Liver (tissue), 9 donors: ENCODE data around the gene FGFRL1. TPM values are rescaled to one million over a fixed set of nuclear protein-coding genes. Genes with fewer than 3 reads are reported as not detected.

ENCODE experiments used
- DNase-seq: peaks from one replicate; pipeline ENCODE4 v3.0.0-alpha.2; 2017; ENCODE audit warnings: low spot score
- H3K27ac ChIP-seq, 2 donors: one replicate each; pipeline ENCODE4 v1.7.0; 2013; ENCODE audit warnings: inconsistent platforms in 2 of 2, low read length in 2 of 2, control low read depth in 1 of 2, low read depth in 1 of 2, mild to moderate bottlenecking in 1 of 2
- H3K27me3 ChIP-seq, 4 donors: one replicate each; pipeline versions ENCODE4 v1.6.1 to v1.7.0; 2013; ENCODE audit warnings: low read length in 3 of 4, inconsistent platforms in 1 of 4, mild to moderate bottlenecking in 1 of 4, moderate library complexity in 1 of 4; ENCODE audit not compliant: control insufficient read depth in 4 of 4, insufficient read depth in 4 of 4
- H3K36me3 ChIP-seq, 4 donors: one replicate each; pipeline versions ENCODE4 v1.6.1 to v1.7.0; 2013; ENCODE audit warnings: low read length in 3 of 4, mild to moderate bottlenecking in 3 of 4, low read depth in 1 of 4, moderate library complexity in 1 of 4; ENCODE audit not compliant: control insufficient read depth in 4 of 4, insufficient read depth in 3 of 4
- H3K4me1 ChIP-seq, 4 donors: one replicate each; pipeline versions ENCODE4 v1.6.1 to v1.7.0; 2013; ENCODE audit warnings: low read length in 3 of 4, mild to moderate bottlenecking in 3 of 4, moderate library complexity in 1 of 4; ENCODE audit not compliant: control insufficient read depth in 4 of 4, insufficient read depth in 4 of 4
- H3K4me3 ChIP-seq, 3 donors: one replicate each; pipeline versions ENCODE4 v1.6.1 to v1.7.0; 2013; ENCODE audit warnings: low read length in 3 of 3, control low read depth in 1 of 3, low read depth in 1 of 3, mild to moderate bottlenecking in 1 of 3
- H3K9ac ChIP-seq, 2 donors: one replicate each; pipeline ENCODE4 v1.7.0; 2013; ENCODE audit warnings: low read length in 2 of 2, mild to moderate bottlenecking in 2 of 2, moderate library complexity in 2 of 2, control low read depth in 1 of 2, low read depth in 1 of 2
- H3K9me3 ChIP-seq, 4 donors: one replicate each; pipeline versions ENCODE4 v1.6.1 to v1.7.0; 2013; ENCODE audit warnings: low read length in 3 of 4; ENCODE audit not compliant: control insufficient read depth in 4 of 4
- ATF3 ChIP-seq: IDR thresholded peaks from 2 replicates; pipeline ENCODE4 v1.6.1; 2016; ENCODE audit warnings: antibody characterized with exemption
- EGR1 ChIP-seq, 2 donors: IDR thresholded peaks; 2 replicates each; pipeline ENCODE4 v1.6.1; 2016 to 2018; ENCODE audit warnings: antibody characterized with exemption in 2 of 2, low read depth in 2 of 2
- FOXA2 ChIP-seq: IDR thresholded peaks from 2 replicates; pipeline ENCODE4 v1.6.1; 2016; ENCODE audit warnings: antibody characterized with exemption
- HNF4A ChIP-seq, 2 donors: conservative IDR thresholded peaks; 2 replicates each; pipeline ENCODE4 v1.6.1; 2016; ENCODE audit warnings: antibody characterized with exemption in 2 of 2, mild to moderate bottlenecking in 2 of 2
- HNF4G ChIP-seq: IDR thresholded peaks from 2 replicates; pipeline ENCODE4 v1.6.1; 2016; ENCODE audit warnings: antibody characterized with exemption
- JUND ChIP-seq, 2 donors: IDR thresholded peaks; 2 replicates each; pipeline ENCODE4 v1.6.1; 2016; ENCODE audit warnings: antibody characterized with exemption in 2 of 2
- MAX ChIP-seq: IDR thresholded peaks from 2 replicates; pipeline ENCODE4 v1.6.1; 2016; ENCODE audit warnings: antibody characterized with exemption
- RAD21 ChIP-seq, 2 donors: IDR thresholded peaks; 2 replicates each; pipeline ENCODE4 v1.6.1; 2016; ENCODE audit warnings: antibody characterized with exemption in 2 of 2, mild to moderate bottlenecking in 2 of 2
- RXRA ChIP-seq, 2 donors: IDR thresholded peaks; 2 replicates each; pipeline ENCODE4 v1.6.1; 2017 to 2018; ENCODE audit warnings: antibody characterized with exemption in 2 of 2, mild to moderate bottlenecking in 1 of 2
- SP1 ChIP-seq: IDR thresholded peaks from 2 replicates; pipeline ENCODE4 v1.6.1; 2018; ENCODE audit warnings: antibody characterized with exemption, mild to moderate bottlenecking
- TAF1 ChIP-seq: conservative IDR thresholded peaks from 2 replicates; pipeline ENCODE4 v1.6.1; 2016; ENCODE audit warnings: antibody characterized with exemption, mild to moderate bottlenecking
- WGBS: extraction: QIAGEN DNeasy Blood & Tissue Kit; methylation state at CpG from one replicate; pipeline ENCODE4 v1.1.7; 2013; 5-methylcytosine and 5-hydroxymethylcytosine counted together
- polyA plus RNA-seq, 2 donors: library from polyadenylated mRNA; stranded (reverse) in 1 of 2; unstranded in 1 of 2; fragments of 200-250 nt in 1 of 2; fragments of >200 nt in 1 of 2; fragmentation: Nextera tagmentation in 1 of 2; extraction: Ambion mirVana in 1 of 2; gene quantifications; one replicate each; pipeline versions ENCODE4 v1.2.1 to v1.2.3, GENCODE V29; 2013 to 2015
- total RNA-seq, 2 donors: library from RNA; depleted of rRNA; stranded (reverse); fragments of >200 nt; gene quantifications; one replicate each; pipeline ENCODE4 v1.2.3, GENCODE V29; 2014
- TF ChIP-seq, protein P1 (sequence below): IDR thresholded peaks from 2 replicates; pipeline ENCODE4 v1.6.1; 2016; ENCODE audit warnings: antibody characterized with exemption, mild to moderate bottlenecking
- TF ChIP-seq, protein P2 (sequence below): IDR thresholded peaks from 2 replicates; pipeline ENCODE4 v1.6.1; 2016; ENCODE audit warnings: antibody characterized with exemption
- TF ChIP-seq, protein P3 (sequence below): fragments of 150-350 bp; IDR thresholded peaks from 2 replicates; pipeline ENCODE4 v1.5.1; 2017; ENCODE audit warnings: improper control_type of control experiment, low read depth, low read length; ENCODE audit not compliant: missing input control
- donor health status: healthy.
- donor health status: healthy.
- donor health status: healthy.
- donor health status: healthy.
- donor health status: healthy.

FGFRL1 gene
- total and polyA plus RNA-seq, 4 donors: 14.2 to 49.1 (median 22.4) TPM

DNA sequence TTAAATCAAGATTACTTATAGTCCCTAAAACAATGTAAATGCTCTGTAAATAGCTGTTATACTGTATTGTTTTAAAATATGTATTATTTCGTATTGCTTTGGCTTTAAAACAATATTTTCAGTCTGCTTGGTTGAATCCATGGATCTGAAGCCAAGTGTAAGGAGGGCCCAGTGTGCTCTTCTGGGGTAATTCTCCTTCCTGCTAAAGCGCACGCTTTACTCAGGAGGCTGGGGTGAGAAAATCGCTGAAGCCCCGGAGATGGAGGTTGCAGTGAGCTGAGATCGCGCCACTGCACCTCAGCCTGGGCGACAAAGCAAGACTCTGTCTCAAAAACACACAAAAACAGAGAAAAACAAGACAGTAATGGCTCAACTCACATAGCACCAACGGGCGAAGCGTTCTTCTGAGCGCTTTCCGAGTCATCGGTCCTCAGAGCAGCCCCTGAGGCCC is 25.0 kb upstream of the FGFRL1 start:
- WGBS: 2% methylated on average over 14 of the region's 14 CpGs
- TF ChIP-seq RAD21 (IDR thresholded peaks at IDR 0.05) (no peak), JUND (IDR thresholded peaks at IDR 0.05) (no peak), SP1 (no peak), RXRA (IDR thresholded peaks at IDR 0.05) (no peak), HNF4A (conservative IDR thresholded peaks at IDR 0.05) (no peak), HNF4G (no peak), ATF3 (no peak), TAF1 (no peak), FOXA2 (no peak), MAX (no peak), EGR1 (IDR thresholded peaks at IDR 0.05; ENCODE audit: low read depth in 2 of 2) (no peak)
- TF ChIP-seq, protein P1, sequence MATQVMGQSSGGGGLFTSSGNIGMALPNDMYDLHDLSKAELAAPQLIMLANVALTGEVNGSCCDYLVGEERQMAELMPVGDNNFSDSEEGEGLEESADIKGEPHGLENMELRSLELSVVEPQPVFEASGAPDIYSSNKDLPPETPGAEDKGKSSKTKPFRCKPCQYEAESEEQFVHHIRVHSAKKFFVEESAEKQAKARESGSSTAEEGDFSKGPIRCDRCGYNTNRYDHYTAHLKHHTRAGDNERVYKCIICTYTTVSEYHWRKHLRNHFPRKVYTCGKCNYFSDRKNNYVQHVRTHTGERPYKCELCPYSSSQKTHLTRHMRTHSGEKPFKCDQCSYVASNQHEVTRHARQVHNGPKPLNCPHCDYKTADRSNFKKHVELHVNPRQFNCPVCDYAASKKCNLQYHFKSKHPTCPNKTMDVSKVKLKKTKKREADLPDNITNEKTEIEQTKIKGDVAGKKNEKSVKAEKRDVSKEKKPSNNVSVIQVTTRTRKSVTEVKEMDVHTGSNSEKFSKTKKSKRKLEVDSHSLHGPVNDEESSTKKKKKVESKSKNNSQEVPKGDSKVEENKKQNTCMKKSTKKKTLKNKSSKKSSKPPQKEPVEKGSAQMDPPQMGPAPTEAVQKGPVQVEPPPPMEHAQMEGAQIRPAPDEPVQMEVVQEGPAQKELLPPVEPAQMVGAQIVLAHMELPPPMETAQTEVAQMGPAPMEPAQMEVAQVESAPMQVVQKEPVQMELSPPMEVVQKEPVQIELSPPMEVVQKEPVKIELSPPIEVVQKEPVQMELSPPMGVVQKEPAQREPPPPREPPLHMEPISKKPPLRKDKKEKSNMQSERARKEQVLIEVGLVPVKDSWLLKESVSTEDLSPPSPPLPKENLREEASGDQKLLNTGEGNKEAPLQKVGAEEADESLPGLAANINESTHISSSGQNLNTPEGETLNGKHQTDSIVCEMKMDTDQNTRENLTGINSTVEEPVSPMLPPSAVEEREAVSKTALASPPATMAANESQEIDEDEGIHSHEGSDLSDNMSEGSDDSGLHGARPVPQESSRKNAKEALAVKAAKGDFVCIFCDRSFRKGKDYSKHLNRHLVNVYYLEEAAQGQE: no peak
- TF ChIP-seq, protein P2, sequence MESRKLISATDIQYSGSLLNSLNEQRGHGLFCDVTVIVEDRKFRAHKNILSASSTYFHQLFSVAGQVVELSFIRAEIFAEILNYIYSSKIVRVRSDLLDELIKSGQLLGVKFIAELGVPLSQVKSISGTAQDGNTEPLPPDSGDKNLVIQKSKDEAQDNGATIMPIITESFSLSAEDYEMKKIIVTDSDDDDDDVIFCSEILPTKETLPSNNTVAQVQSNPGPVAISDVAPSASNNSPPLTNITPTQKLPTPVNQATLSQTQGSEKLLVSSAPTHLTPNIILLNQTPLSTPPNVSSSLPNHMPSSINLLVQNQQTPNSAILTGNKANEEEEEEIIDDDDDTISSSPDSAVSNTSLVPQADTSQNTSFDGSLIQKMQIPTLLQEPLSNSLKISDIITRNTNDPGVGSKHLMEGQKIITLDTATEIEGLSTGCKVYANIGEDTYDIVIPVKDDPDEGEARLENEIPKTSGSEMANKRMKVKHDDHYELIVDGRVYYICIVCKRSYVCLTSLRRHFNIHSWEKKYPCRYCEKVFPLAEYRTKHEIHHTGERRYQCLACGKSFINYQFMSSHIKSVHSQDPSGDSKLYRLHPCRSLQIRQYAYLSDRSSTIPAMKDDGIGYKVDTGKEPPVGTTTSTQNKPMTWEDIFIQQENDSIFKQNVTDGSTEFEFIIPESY: no peak
- TF ChIP-seq, protein P3, sequence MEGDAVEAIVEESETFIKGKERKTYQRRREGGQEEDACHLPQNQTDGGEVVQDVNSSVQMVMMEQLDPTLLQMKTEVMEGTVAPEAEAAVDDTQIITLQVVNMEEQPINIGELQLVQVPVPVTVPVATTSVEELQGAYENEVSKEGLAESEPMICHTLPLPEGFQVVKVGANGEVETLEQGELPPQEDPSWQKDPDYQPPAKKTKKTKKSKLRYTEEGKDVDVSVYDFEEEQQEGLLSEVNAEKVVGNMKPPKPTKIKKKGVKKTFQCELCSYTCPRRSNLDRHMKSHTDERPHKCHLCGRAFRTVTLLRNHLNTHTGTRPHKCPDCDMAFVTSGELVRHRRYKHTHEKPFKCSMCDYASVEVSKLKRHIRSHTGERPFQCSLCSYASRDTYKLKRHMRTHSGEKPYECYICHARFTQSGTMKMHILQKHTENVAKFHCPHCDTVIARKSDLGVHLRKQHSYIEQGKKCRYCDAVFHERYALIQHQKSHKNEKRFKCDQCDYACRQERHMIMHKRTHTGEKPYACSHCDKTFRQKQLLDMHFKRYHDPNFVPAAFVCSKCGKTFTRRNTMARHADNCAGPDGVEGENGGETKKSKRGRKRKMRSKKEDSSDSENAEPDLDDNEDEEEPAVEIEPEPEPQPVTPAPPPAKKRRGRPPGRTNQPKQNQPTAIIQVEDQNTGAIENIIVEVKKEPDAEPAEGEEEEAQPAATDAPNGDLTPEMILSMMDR: no peak
- Histone ChIP-seq H3K9ac (peak overlapping the region; percentile 5 to 79), H3K27me3 (no peaks in the 10 kb centered on the region), H3K27ac (peak overlapping the region; percentile 66 to 79), H3K36me3 (peaks cover 0 to 8% (median 4%) of the 10 kb centered on the region in 4 donors), H3K4me3 (peak overlapping the region; percentile 54 to 75 (median 75)), H3K4me1 (peaks cover 11 to 52% (median 40%) of the 10 kb centered on the region in 4 donors), H3K9me3 (no peaks in the 10 kb centered on the region)
- DNase-seq: no peak
